CD14-positive monocyte (primary cell): ENCODE data around the gene SUMO3. TPM values are rescaled to one million over a fixed set of nuclear protein-coding genes. Genes with fewer than 3 reads are reported as not detected.

ENCODE experiments used
- DNase-seq, 3 donors: peaks; one replicate each; pipeline ENCODE4 v3.0.0-alpha.2; 2011 to 2022
- H2AFZ ChIP-seq: 2 replicates; pipeline ENCODE4 v1.6.0; 2012; ENCODE audit warnings: mild to moderate bottlenecking, low read depth, low read length, inconsistent platforms; ENCODE audit not compliant: insufficient read depth, poor library complexity, severe bottlenecking
- H3K27ac ChIP-seq, 2 donors: 1 replicate in 1 of 2; 2 replicates in 1 of 2; pipeline ENCODE4 v1.5.1; 2012 to 2013; ENCODE audit warnings: low read length in 2 of 2, control low read depth in 1 of 2, inconsistent platforms in 1 of 2, low read depth in 1 of 2, mild to moderate bottlenecking in 1 of 2
- H3K27me3 ChIP-seq, 2 donors: one replicate each; pipeline versions ENCODE4 v1.6.0 to v1.6.1; 2011 to 2013; ENCODE audit warnings: low read length in 2 of 2; ENCODE audit not compliant: control insufficient read depth in 2 of 2, insufficient read depth in 2 of 2
- H3K36me3 ChIP-seq, 2 donors: replicated peaks in 1 of 2; 1 replicate in 1 of 2; 2 replicates in 1 of 2; pipeline versions ENCODE4 v1.5.1 to v1.6.1; 2012 to 2013; ENCODE audit warnings: low read length in 2 of 2, control low read depth in 1 of 2, inconsistent platforms in 1 of 2, mild to moderate bottlenecking in 1 of 2; ENCODE audit not compliant: insufficient read depth in 2 of 2, control insufficient read depth in 1 of 2
- H3K4me1 ChIP-seq, 2 donors: 1 replicate in 1 of 2; 2 replicates in 1 of 2; pipeline versions ENCODE4 v1.5.1 to v1.6.1; 2012 to 2013; ENCODE audit warnings: low read length in 2 of 2, control low read depth in 1 of 2, inconsistent platforms in 1 of 2, mild to moderate bottlenecking in 1 of 2, moderate library complexity in 1 of 2; ENCODE audit not compliant: insufficient read depth in 2 of 2, control insufficient read depth in 1 of 2
- H3K4me2 ChIP-seq: replicated peaks from 2 replicates; pipeline ENCODE3; 2012; ENCODE audit warnings: low read length, moderate library complexity, mild to moderate bottlenecking; ENCODE audit not compliant: poor library complexity, severe bottlenecking; ENCODE audit errors: extremely low read depth
- H3K4me3 ChIP-seq, 3 experiments: fragments of 200-600 bp in 1 of 3; sonication (generic) in 1 of 3; replicated peaks in 1 of 3; 1 replicate in 2 of 3; 2 replicates in 1 of 3; pipeline ENCODE4 v1.5.1; 2011 to 2013; ENCODE audit warnings: low read length in 3 of 3, mild to moderate bottlenecking in 3 of 3, control low read depth in 2 of 3, low read depth in 2 of 3, inconsistent platforms in 1 of 3, moderate library complexity in 1 of 3
- H3K79me2 ChIP-seq: 2 replicates; pipeline ENCODE4 v1.6.0; 2012; ENCODE audit warnings: mild to moderate bottlenecking, control low read depth, inconsistent platforms, low read length, moderate library complexity; ENCODE audit not compliant: insufficient read depth
- H3K9ac ChIP-seq: 2 replicates; pipeline ENCODE4 v1.6.0; 2017; ENCODE audit warnings: low read length, mild to moderate bottlenecking; ENCODE audit not compliant: insufficient read depth, poor library complexity, severe bottlenecking
- H3K9me3 ChIP-seq, 2 donors: replicated peaks in 1 of 2; 1 replicate in 1 of 2; 2 replicates in 1 of 2; pipeline versions ENCODE4 v1.5.1 to v1.6.1; 2012 to 2013; ENCODE audit warnings: low read length in 2 of 2, control low read depth in 1 of 2; ENCODE audit not compliant: control insufficient read depth in 1 of 2, insufficient read depth in 1 of 2
- H4K20me1 ChIP-seq: 2 replicates; pipeline ENCODE4 v1.6.0; 2012; ENCODE audit warnings: mild to moderate bottlenecking, low read length, control low read depth, moderate library complexity; ENCODE audit not compliant: insufficient read depth
- H3K27ac Mint-ChIP-seq, 7 donors: one replicate each; pipeline ENCODE4 v1.8.0; 2020; ENCODE audit warnings: mild to moderate bottlenecking in 7 of 7, mixed read lengths in 7 of 7, moderate library complexity in 6 of 7, inconsistent platforms in 2 of 7
- H3K27me3 Mint-ChIP-seq, 3 donors: one replicate each; pipeline ENCODE4 v1.8.0; 2021 to 2022; ENCODE audit warnings: low read depth in 3 of 3, mild to moderate bottlenecking in 3 of 3, mixed read lengths in 3 of 3, moderate library complexity in 3 of 3, inconsistent platforms in 1 of 3
- H3K36me3 Mint-ChIP-seq, 2 donors: one replicate each; pipeline ENCODE4 v1.8.0; 2020; ENCODE audit warnings: mixed read lengths in 2 of 2, inconsistent platforms in 1 of 2, mild to moderate bottlenecking in 1 of 2
- H3K4me1 Mint-ChIP-seq: one replicate; pipeline ENCODE4 v1.8.0; 2020; ENCODE audit warnings: mild to moderate bottlenecking, mixed read lengths
- H3K4me3 Mint-ChIP-seq, 2 donors: one replicate each; pipeline ENCODE4 v1.8.0; 2020; ENCODE audit warnings: mild to moderate bottlenecking in 2 of 2, mixed read lengths in 2 of 2, moderate library complexity in 1 of 2
- H3K9me3 Mint-ChIP-seq, 7 donors: one replicate each; pipeline ENCODE4 v1.8.0; 2020 to 2022; ENCODE audit warnings: mixed read lengths in 7 of 7, mild to moderate bottlenecking in 6 of 7, moderate library complexity in 6 of 7, inconsistent platforms in 2 of 7
- WGBS: methylation state at CpG from one replicate; pipeline ENCODE4 v1.1.5; 2013; ENCODE audit warnings: missing lambda C conversion rate; ENCODE audit not compliant: insufficient coverage; 5-methylcytosine and 5-hydroxymethylcytosine counted together
- intact Hi-C, 2 donors: fragments of 100-400 bp; cut with micrococcal nuclease; formaldehyde crosslinking; loops; one replicate each; pipeline versions ENCODE4 v1.15.0 to v1.15.1; 2023
- polyA plus RNA-seq, 3 donors: library from polyadenylated mRNA; depleted of rRNA in 1 of 3; unstranded in 2 of 3; stranded (reverse) in 1 of 3; fragments of 300-500 nt in 2 of 3; fragments of >200 nt in 1 of 3; fragmentation: Illumina TruSeq in 2 of 3; gene quantifications; 1 replicate in 2 of 3; 2 replicates in 1 of 3; pipeline ENCODE4 v1.2.3, GENCODE V29; 2012 to 2021
- TF ChIP-seq, protein P1 (sequence below): fragments of 200-600 bp; IDR thresholded peaks from one replicate; pipeline ENCODE4 v1.8.0; 2022; ENCODE audit warnings: antibody characterized with exemption, mild to moderate bottlenecking

Gene SUMO3
- polyA plus RNA-seq, 3 donors: 70.9 to 112 (median 109) TPM

DNA sequence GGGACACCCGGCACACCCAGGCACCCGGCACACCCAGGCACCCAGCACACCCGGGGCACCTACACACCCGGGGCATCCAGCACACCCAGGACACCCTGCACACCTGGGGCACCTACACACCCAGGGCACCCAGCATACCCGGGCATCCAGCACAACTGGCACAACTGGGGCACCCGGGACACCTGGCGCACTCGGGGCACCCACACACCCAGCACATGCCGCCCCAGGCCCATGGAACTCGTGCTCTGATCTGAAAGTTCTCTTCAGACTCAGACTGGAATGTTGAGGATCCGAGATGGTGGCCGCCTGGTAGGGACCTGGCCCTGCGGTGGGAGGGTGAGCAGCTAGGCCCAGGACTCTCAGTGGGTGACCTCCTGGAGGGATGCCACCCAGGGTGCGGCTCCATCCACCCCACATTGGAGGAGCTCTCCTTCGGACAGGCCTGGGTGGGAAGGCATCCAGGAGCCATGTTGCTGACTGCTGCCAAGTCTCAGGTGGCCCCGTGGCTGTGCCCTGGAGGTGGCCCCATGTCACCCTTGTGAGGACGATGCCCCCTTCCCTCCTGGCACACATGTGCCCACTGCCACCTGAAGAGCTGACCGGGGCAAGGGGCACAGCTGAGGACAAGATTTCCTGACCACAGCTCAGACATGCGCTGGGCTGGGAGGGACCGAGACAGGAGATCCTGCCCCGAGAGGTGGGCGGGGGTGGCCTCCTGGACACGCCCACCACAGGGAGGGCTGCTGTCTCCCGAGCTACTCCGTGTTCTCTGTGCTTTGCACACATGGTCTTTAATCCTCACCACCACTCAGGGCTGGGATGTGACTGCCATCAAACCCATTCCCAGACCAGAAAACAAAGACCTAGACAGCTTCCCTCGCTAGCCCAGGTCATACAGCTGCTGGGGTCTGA is 53.3 kb downstream of the SUMO3 start:
- H3K27me3 ChIP-seq: no peaks in the 10 kb centered on the region
- no peak for DNase-seq
- Mint-ChIP-seq H3K9me3 (no peaks in the 10 kb centered on the region), H3K4me3 (no peak overlapping the region), H3K36me3 (peaks cover 9 to 11% of the 10 kb centered on the region in 2 donors), H3K27me3 (peaks cover 0 to 4% (median 2%) of the 10 kb centered on the region in 3 donors), H3K4me1 (peaks cover 3% of the 10 kb centered on the region), H3K27ac (no peak overlapping the region)
- TF ChIP-seq, protein P1, sequence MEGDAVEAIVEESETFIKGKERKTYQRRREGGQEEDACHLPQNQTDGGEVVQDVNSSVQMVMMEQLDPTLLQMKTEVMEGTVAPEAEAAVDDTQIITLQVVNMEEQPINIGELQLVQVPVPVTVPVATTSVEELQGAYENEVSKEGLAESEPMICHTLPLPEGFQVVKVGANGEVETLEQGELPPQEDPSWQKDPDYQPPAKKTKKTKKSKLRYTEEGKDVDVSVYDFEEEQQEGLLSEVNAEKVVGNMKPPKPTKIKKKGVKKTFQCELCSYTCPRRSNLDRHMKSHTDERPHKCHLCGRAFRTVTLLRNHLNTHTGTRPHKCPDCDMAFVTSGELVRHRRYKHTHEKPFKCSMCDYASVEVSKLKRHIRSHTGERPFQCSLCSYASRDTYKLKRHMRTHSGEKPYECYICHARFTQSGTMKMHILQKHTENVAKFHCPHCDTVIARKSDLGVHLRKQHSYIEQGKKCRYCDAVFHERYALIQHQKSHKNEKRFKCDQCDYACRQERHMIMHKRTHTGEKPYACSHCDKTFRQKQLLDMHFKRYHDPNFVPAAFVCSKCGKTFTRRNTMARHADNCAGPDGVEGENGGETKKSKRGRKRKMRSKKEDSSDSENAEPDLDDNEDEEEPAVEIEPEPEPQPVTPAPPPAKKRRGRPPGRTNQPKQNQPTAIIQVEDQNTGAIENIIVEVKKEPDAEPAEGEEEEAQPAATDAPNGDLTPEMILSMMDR: no peak
- H3K9me3 ChIP-seq: no peaks in the 10 kb centered on the region
- H4K20me1 ChIP-seq: no peaks in the 10 kb centered on the region
- no peaks in the 10 kb centered on the region for H3K79me2 ChIP-seq
- H3K4me1 ChIP-seq: no peaks in the 10 kb centered on the region
- H3K36me3 ChIP-seq: peaks cover 1 to 6% of the 10 kb centered on the region in 2 donors
- H3K4me3 ChIP-seq: no peak overlapping the region
- WGBS: 86% methylated on average over 24 of the region's 26 CpGs
- intact Hi-C loops: no loop called here
- no peak overlapping the region for H3K9ac ChIP-seq
- H3K27ac ChIP-seq: no peak overlapping the region
- H3K4me2 ChIP-seq: no peak overlapping the region
- H2AFZ ChIP-seq: no peak overlapping the region

- Histone ChIP-seq H3K79me2 (no peaks in the 10 kb centered on the region), H3K4me2 (no peak overlapping the region), H3K27me3 (no peaks in the 10 kb centered on the region), H3K9ac (no peak overlapping the region), H3K27ac (no peak overlapping the region), H4K20me1 (no peaks in the 10 kb centered on the region), H3K4me1 (no peaks in the 10 kb centered on the region), H2AFZ (no peak overlapping the region), H3K4me3 (no peak overlapping the region), H3K36me3 (no peaks in the 10 kb centered on the region), H3K9me3 (no peaks in the 10 kb centered on the region)
- H3K36me3 Mint-ChIP-seq: peaks cover 4% of the 10 kb centered on the region in 2 donors
- H3K9me3 Mint-ChIP-seq: no peaks in the 10 kb centered on the region
- no peak for DNase-seq
- no peak overlapping the region for H3K27ac Mint-ChIP-seq
- peaks cover 0 to 4% (median 4%) of the 10 kb centered on the region in 3 donors for H3K27me3 Mint-ChIP-seq
- H3K4me1 Mint-ChIP-seq: peaks cover 3% of the 10 kb centered on the region
- WGBS: 96% methylated on average over 14 of the region's 25 CpGs
- no peak overlapping the region for H3K4me3 Mint-ChIP-seq
- TF ChIP-seq, protein P1: no peak
- intact Hi-C loops: no loop called here
Measured at GRCh38 chr21:44763451-44764318, 54.2 kb downstream of the SUMO3 start.
